ENCODE measurements around the gene CERS3.

Gene CERS3

DNA sequence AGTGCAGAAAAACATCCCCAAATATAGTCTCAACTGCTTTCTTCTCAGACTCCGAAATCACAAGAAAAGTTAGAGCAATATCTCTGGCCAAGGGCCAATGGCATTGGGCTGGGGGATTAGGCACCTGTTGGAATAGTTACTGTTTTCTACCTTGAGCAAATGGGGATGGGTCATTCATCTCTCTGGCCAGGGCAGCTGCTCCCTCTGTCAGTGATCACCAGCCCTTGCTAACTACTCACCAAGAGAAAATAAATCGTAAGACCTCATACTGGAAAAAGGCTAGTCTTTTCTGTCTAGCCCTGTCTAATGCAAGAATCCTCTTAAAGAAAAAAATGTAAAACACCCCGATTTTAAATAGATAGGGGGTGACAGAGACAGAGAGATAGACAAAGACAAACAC lies 10.9 kb downstream of the CERS3 start:
- no peak for DNase-seq (ENCODE audit: extremely low read depth, low read depth)
- no peak for TF ChIP-seq CTCF (IDR thresholded peaks at IDR 0.05; ENCODE audit: low read depth, low read length)

GRCh38 chr15:100516643-100517512 lies 11.9 kb downstream of the CERS3 start:
- no peak for TF ChIP-seq CTCF (IDR thresholded peaks at IDR 0.05; ENCODE audit: low read depth, low read length)
- DNase-seq (ENCODE audit: extremely low read depth, low read depth) = no peak

DNA sequence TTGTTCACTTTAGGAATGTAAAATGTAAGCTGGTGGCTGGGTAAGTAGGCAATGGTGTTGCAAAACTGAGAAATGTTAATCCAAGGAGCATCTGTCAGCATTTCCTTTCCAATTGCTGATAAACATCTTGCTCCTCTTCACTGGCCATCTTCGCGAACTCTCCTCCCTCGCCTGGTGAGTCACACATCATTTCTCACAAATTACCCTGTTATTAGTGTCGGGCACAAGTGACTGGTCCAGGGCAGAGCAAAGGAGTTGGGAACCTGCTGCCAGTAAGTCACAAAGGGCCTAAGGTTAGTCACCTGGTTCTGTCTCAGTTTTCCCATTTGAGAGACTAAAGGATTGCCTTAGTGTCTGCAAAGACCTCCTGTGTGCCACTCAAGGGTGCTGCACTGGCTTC lies 13.0 kb downstream of the CERS3 start:
- no peak for TF ChIP-seq CTCF (IDR thresholded peaks at IDR 0.05; ENCODE audit: low read depth, low read length)
- no peak for DNase-seq (ENCODE audit: extremely low read depth, low read depth)

GRCh38 chr15:100508641-100509300 lies 20.0 kb downstream of the CERS3 start:
- no peak for TF ChIP-seq CTCF (IDR thresholded peaks at IDR 0.05; ENCODE audit: low read depth, low read length)
- DNase-seq (ENCODE audit: extremely low read depth, low read depth) = no peak

DNA sequence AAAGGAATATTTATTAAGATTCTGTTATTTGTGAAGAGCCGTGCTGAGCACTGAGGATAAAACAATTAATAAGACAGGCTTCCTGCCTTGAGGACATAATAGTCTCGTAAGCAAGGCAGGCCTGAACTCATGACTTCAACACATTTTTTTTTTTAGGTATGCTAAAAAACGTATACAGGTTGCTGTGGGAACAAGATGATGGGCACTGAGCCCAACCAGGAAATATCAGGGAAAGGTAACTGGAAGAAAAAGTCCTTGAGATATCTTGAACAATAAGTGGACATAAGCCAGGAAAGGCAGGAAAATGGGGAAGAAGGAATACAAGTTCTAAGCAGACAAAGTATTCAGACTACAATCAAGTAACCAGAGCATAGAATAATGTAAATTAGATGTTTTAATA lies 26.1 kb downstream of the CERS3 start:
- no peak for DNase-seq (ENCODE audit: extremely low read depth, low read depth)
- no peak for TF ChIP-seq CTCF (IDR thresholded peaks at IDR 0.05; ENCODE audit: low read depth, low read length)

- DNase-seq (ENCODE audit: extremely low read depth, low read depth) = no peak
- TF ChIP-seq CTCF (IDR thresholded peaks at IDR 0.05; ENCODE audit: low read depth, low read length) = no peak
Measured at GRCh38 chr15:100501117-100501516, 27.6 kb downstream of the CERS3 start.
